Measurements from ENCODE around the gene CENPC. TPM values are rescaled to one million over a fixed set of nuclear protein-coding genes. Genes with fewer than 3 reads are reported as not detected.

The CENPC gene
- polyA plus RNA-seq, 1 donor from 2014 or later = 9.5 TPM

- TF ChIP-seq MXI1 (conservative IDR thresholded peaks at IDR 0.05; ENCODE audit: poor library complexity, severe bottlenecking) = no peak
Observed at GRCh38 chr4:67460574-67460973, 84.7 kb downstream of the CENPC start (continued).

GRCh38 chr4:67459164-67459563 lies 86.1 kb downstream of the CENPC start:
- Histone ChIP-seq H3F3A (ENCODE audit: insufficient read depth, low read length, poor library complexity, severe bottlenecking) (no peaks in the 10 kb centered on the region), H3K4me3 (ENCODE audit: low read length) (no peak overlapping the region), H3K9ac (ENCODE audit: low read length) (no peak overlapping the region), H2AFZ (ENCODE audit: low read depth, low read length) (no peak overlapping the region), H3K79me2 (replicated peaks; ENCODE audit: insufficient read depth, low read length) (no peaks in the 10 kb centered on the region), H3K4me2 (ENCODE audit: low read length) (no peak overlapping the region), H3K9me2 (ENCODE audit: insufficient read depth, low read length) (no peaks in the 10 kb centered on the region), H3K27me3 (ENCODE audit: insufficient read depth, low read depth, low read length) (no peaks in the 10 kb centered on the region), H3K36me3 (ENCODE audit: insufficient read depth, low read length) (no peaks in the 10 kb centered on the region), H3K27ac (ENCODE audit: low read length) (no peak overlapping the region), H3K9me3 (ENCODE audit: low read length) (no peaks in the 10 kb centered on the region), H4K20me1 (ENCODE audit: insufficient read depth) (no peaks in the 10 kb centered on the region)
- no peak for TF ChIP-seq POLR2AphosphoS5 (IDR thresholded peaks at IDR 0.05)
- no peak for TF ChIP-seq EP300 (conservative IDR thresholded peaks at IDR 0.05; ENCODE audit: poor library complexity, severe bottlenecking)
- TF ChIP-seq RAD21 (conservative IDR thresholded peaks at IDR 0.05) = no peak
- TF ChIP-seq EZH2 (IDR thresholded peaks at IDR 0.05; ENCODE audit: borderline replicate concordance, insufficient read depth, low read length, poor library complexity, severe bottlenecking) = no peak
- TF ChIP-seq SMC3 (conservative IDR thresholded peaks at IDR 0.05; ENCODE audit: poor library complexity) = no peak
- TF ChIP-seq, protein P1, sequence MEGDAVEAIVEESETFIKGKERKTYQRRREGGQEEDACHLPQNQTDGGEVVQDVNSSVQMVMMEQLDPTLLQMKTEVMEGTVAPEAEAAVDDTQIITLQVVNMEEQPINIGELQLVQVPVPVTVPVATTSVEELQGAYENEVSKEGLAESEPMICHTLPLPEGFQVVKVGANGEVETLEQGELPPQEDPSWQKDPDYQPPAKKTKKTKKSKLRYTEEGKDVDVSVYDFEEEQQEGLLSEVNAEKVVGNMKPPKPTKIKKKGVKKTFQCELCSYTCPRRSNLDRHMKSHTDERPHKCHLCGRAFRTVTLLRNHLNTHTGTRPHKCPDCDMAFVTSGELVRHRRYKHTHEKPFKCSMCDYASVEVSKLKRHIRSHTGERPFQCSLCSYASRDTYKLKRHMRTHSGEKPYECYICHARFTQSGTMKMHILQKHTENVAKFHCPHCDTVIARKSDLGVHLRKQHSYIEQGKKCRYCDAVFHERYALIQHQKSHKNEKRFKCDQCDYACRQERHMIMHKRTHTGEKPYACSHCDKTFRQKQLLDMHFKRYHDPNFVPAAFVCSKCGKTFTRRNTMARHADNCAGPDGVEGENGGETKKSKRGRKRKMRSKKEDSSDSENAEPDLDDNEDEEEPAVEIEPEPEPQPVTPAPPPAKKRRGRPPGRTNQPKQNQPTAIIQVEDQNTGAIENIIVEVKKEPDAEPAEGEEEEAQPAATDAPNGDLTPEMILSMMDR (IDR thresholded peaks at IDR 0.05; ENCODE audit: poor library complexity, severe bottlenecking) = no peak
- TF ChIP-seq MXI1 (conservative IDR thresholded peaks at IDR 0.05; ENCODE audit: poor library complexity, severe bottlenecking) = no peak
- TF ChIP-seq, protein P2, sequence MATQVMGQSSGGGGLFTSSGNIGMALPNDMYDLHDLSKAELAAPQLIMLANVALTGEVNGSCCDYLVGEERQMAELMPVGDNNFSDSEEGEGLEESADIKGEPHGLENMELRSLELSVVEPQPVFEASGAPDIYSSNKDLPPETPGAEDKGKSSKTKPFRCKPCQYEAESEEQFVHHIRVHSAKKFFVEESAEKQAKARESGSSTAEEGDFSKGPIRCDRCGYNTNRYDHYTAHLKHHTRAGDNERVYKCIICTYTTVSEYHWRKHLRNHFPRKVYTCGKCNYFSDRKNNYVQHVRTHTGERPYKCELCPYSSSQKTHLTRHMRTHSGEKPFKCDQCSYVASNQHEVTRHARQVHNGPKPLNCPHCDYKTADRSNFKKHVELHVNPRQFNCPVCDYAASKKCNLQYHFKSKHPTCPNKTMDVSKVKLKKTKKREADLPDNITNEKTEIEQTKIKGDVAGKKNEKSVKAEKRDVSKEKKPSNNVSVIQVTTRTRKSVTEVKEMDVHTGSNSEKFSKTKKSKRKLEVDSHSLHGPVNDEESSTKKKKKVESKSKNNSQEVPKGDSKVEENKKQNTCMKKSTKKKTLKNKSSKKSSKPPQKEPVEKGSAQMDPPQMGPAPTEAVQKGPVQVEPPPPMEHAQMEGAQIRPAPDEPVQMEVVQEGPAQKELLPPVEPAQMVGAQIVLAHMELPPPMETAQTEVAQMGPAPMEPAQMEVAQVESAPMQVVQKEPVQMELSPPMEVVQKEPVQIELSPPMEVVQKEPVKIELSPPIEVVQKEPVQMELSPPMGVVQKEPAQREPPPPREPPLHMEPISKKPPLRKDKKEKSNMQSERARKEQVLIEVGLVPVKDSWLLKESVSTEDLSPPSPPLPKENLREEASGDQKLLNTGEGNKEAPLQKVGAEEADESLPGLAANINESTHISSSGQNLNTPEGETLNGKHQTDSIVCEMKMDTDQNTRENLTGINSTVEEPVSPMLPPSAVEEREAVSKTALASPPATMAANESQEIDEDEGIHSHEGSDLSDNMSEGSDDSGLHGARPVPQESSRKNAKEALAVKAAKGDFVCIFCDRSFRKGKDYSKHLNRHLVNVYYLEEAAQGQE (IDR thresholded peaks at IDR 0.05; ENCODE audit: borderline replicate concordance) = no peak
- no peak for TF ChIP-seq TAF1 (IDR thresholded peaks at IDR 0.05; ENCODE audit: low read depth)

DNA sequence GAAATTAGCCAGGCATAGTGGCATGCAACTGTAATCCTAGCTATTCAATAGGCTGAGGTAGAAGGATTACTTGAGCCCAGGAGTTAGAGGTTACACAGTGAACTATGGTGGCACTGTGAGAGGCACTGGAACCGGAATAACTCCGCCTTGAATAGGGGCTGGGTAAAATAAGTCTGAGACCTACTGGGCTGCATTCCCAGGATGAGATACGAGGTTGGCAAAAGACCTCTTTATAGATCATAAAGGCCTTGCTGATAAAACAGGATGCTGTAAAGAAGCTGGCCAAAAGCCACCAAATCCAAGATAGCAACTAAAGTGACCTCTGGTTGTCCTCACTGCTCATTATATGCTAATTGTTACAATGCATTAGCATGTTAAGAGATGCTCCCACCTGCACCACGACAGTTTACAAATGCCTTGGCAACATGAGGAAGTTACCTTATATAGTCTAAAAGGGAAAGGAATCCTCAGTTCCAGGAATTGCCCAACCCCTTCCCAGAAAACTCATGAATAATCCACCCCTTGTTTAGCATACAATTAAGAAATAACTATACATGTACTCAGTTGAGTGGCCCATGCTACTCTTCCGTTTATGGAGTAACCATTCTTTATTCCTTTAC lies 88.6 kb downstream of the CENPC start:
- H3K9me2 ChIP-seq (ENCODE audit: insufficient read depth, low read length) = no peaks in the 10 kb centered on the region
- no peak overlapping the region for H3K4me2 ChIP-seq (ENCODE audit: low read length)
- no peaks in the 10 kb centered on the region for H3K79me2 ChIP-seq (replicated peaks; ENCODE audit: insufficient read depth, low read length)
- H4K20me1 ChIP-seq (ENCODE audit: insufficient read depth) = no peaks in the 10 kb centered on the region
- no peak overlapping the region for H2AFZ ChIP-seq (ENCODE audit: low read depth, low read length)
- H3K36me3 ChIP-seq (ENCODE audit: insufficient read depth, low read length) = no peaks in the 10 kb centered on the region
- H3K9ac ChIP-seq (ENCODE audit: low read length) = no peak overlapping the region
- no peak overlapping the region for H3K27ac ChIP-seq (ENCODE audit: low read length)
- H3F3A ChIP-seq (ENCODE audit: insufficient read depth, low read length, poor library complexity, severe bottlenecking) = no peaks in the 10 kb centered on the region
- no peaks in the 10 kb centered on the region for H3K27me3 ChIP-seq (ENCODE audit: insufficient read depth, low read depth, low read length)
- no peak overlapping the region for H3K4me3 ChIP-seq (ENCODE audit: low read length)
- TF ChIP-seq, protein P2 (IDR thresholded peaks at IDR 0.05; ENCODE audit: borderline replicate concordance) = no peak
- TF ChIP-seq EZH2 (IDR thresholded peaks at IDR 0.05; ENCODE audit: borderline replicate concordance, insufficient read depth, low read length, poor library complexity, severe bottlenecking) = no peak
- no peak for TF ChIP-seq POLR2AphosphoS5 (IDR thresholded peaks at IDR 0.05)
- TF ChIP-seq RAD21 (conservative IDR thresholded peaks at IDR 0.05) = no peak
- no peak for TF ChIP-seq MXI1 (conservative IDR thresholded peaks at IDR 0.05; ENCODE audit: poor library complexity, severe bottlenecking)
- no peak for TF ChIP-seq EP300 (conservative IDR thresholded peaks at IDR 0.05; ENCODE audit: poor library complexity, severe bottlenecking)
- TF ChIP-seq TAF1 (IDR thresholded peaks at IDR 0.05; ENCODE audit: low read depth) = no peak
- no peak for TF ChIP-seq SMC3 (conservative IDR thresholded peaks at IDR 0.05; ENCODE audit: poor library complexity)
- TF ChIP-seq, protein P1 (IDR thresholded peaks at IDR 0.05; ENCODE audit: poor library complexity, severe bottlenecking) = no peak
- no peaks in the 10 kb centered on the region for H3K9me3 ChIP-seq (ENCODE audit: low read length)
